IPS DF 19.7 (cell line): Measurements from ENCODE around the gene PLAAT1.

Source experiments
- DNase-seq: peaks from one replicate; pipeline ENCODE4 v3.0.0-alpha.2; 2013; ENCODE audit warnings: low read depth, low spot score

Gene PLAAT1

GRCh38 chr3:193240850-193241706 lies at the start of gene PLAAT1:
Gene PLAAT1 (plus strand): TSS chr3:193241222. CDS start chr3:193255651, 14,429 bp downstream.
- DNase-seq: no peak

DNA sequence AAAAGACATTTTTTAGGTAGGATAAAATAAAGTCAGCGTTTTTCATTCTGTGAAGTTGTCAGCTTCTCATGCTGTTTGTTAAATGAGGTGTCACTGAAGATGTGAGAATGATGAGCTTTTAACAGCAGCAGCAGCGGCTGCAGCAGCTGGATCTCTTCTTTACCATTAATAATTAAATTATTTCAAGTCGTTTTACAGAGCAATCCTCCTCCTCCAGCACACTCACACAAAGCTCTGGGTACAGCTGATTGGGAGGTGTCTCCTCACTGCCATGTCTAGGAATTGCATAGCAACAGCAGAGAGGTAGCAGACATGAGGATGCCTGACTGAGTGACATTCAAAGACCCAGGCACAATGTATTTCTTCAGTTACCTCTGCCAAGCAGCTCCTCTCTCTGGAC lies 46.7 kb upstream of the PLAAT1 start:
- DNase-seq: no peak

DNA sequence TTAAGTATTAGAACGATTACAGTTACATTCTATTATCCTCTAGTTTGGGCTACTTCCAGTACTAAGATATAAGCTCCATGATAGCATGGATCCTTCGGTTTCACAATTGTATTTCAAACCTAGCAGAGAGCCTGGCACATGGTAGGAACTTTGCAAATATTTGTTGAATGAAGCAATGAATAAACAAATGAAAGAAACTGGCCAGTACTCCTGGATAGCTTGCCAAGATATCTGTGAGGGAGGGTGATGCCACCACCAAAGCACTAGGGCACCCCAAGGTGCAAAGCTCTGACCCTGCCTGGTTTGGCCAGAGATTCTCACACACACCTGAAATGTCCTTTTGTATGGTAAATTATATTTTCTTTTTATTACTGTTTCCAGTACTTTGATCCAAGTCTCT lies 44.3 kb upstream of the PLAAT1 start:
- DNase-seq: no peak

- no peak for DNase-seq
Measured at GRCh38 chr3:193207290-193208273, 33.4 kb upstream of the PLAAT1 start.

- no peak for DNase-seq
Measured at GRCh38 chr3:193210618-193211017, 30.4 kb upstream of the PLAAT1 start.

- DNase-seq: no peak
Measured at GRCh38 chr3:193211173-193211572, 29.8 kb upstream of the PLAAT1 start.

GRCh38 chr3:193211984-193212383 lies 29.0 kb upstream of the PLAAT1 start:
- no peak for DNase-seq

- no peak for DNase-seq
Measured at GRCh38 chr3:193212844-193213243, 28.2 kb upstream of the PLAAT1 start.

DNA sequence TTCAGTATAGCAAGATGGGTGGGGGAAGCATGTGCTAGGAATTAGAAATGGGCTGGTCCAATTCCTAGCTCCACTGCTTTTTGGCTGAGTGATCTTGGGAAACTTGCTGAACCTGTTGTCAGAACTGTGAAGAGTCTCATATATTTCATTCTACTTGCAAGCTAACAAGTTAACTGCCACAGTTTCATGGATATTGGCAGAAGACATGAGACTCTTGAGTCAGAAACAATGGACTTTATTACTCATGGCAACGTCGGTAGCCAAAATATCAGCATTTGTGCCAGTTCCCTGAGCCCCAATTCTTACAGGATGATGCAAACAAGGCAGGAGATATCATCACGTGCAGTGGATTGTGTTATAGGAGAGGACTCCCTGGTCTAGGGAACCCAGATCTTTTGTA lies 26.6 kb upstream of the PLAAT1 start:
- DNase-seq: no peak

DNA sequence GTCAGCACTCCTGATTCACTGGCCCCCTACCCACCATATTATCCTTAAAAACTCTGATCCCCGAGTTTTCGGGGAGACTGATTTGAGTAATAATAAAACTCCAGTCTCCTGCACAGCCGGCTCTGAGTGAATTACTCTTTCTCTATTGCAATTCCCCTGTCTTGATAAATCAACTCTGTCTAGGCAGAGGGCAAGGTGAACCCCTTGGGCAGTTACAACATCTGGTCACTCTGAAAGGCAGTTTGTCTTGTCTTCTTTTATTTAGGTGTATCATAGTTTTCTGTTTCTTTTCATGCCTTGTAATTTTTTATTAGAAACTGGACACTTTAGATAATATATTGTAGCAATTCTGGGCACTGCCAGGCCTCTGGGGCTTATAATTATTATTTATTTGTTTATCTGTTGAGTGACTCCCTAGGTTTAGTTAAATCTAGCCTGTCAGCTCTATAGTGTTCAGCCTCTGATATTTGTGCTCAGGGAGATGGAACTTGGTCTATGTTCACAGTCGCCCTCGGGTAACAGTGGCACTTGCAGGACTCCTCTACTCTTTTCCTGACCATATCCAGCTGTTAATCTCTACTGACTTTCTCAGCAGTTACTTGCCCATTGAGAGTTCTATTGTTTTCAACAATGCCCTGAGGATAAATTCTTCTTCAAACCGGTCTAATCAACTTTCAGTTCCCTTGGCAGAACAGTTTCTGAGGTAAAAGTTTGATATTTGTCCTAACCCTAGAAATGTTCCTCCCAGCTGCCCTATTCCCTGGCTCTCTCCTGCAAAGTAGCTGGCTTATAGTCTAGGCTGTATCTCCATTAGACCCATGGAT lies 15.5 kb upstream of the PLAAT1 start:
- no peak for DNase-seq

- DNase-seq: no peak
Measured at GRCh38 chr3:193228206-193228605, 12.8 kb upstream of the PLAAT1 start.

- DNase-seq: no peak
Measured at GRCh38 chr3:193229851-193230420, 11.1 kb upstream of the PLAAT1 start.

- DNase-seq: no peak
Measured at GRCh38 chr3:193230610-193231009, 10.4 kb upstream of the PLAAT1 start.

DNA sequence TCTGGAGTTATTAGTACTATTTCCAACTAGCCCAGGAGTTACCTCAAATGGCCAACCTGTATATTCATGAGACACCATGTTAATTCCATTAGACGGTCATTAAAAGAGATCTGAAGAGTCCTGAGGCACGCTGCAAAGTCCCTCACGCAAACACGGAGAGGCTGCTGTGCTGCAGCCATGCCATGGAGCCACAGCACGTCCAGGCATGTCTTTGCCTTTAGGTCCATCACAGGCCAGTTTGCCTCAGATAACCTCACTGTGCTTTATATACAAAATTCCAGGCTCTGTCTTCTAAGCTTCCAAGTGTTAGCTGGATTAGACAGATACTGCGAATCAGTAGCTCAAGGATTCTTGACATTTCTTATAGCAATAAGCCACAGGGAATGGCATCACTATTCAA lies 9.8 kb upstream of the PLAAT1 start:
- DNase-seq: no peak

- DNase-seq: no peak
Measured at GRCh38 chr3:193236599-193236998, 4.4 kb upstream of the PLAAT1 start.

- no peak for DNase-seq
Measured at GRCh38 chr3:193237030-193237429, 4.0 kb upstream of the PLAAT1 start.

DNA sequence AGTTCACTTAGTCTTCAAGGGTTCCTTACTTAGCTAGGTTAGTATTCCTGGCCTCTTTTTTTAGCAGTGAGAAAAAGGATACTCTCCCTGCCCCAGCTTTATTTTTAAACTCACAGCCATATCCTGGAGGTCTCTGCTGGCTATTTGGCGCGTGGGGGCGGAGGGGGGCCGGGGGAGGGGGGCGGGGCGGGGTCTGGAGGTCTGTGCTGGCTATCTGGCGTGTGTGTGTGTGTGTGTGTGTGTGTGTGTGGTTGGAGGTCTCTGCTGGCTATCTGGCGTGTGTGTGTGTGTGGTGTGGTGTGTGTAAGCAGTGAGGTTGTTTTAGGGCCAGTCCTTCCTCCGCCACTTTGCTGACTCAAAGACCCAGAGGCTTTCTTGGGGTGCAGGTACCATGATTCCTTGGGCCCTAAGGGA lies 579 bp upstream of the PLAAT1 start:
- no peak for DNase-seq

GRCh38 chr3:193241716-193242115 lies 694 bp downstream of the PLAAT1 start:
- DNase-seq: no peak

DNA sequence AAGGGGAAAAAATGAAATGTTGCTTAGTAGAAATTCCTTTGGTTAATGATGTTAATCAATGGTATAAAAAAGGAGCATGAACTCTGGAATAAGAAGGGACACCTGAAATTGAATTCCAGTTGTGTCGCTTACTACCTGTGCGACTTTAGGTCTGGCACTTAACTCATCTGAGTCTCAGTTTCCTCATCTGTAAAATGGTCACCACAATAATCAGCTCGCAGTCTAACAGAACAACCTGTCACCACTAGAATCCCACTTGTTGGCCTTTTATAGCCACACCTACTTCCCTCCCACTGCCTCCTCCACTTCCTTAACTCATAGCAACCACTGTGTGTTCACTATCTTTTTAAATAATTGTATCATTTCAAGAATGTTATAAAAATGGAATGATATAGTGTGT lies 2.5 kb downstream of the PLAAT1 start:
- no peak for DNase-seq

DNA sequence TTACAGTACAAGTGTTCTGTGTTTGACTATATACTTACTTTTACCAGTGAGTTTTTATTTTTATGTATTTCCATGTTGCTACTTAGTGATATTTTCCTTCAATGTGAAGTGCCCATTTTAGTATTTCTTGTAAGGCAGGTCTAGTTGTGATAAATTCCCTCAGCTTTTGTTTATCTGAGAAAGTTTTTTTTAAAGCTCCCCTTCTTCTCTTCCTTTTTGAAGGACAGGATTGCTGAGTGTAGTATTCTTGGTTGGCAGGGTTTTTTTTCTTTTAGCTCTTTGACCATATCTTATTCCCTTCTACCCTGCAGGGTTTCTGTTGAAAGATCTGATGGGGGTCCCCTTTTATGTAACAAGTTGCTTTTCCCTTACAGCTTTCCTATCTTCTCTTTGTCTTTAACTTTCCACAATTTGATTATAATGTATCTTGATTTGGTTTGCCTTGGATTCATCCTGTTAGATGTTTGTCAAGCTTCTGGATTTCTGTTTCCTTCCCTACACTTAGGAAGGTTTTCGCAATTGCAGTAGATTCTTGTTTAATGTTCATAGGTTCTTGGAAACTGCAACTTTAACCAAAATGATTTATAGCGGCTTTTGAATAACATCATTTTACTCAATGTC lies 7.9 kb downstream of the PLAAT1 start:
- DNase-seq: no peak

DNA sequence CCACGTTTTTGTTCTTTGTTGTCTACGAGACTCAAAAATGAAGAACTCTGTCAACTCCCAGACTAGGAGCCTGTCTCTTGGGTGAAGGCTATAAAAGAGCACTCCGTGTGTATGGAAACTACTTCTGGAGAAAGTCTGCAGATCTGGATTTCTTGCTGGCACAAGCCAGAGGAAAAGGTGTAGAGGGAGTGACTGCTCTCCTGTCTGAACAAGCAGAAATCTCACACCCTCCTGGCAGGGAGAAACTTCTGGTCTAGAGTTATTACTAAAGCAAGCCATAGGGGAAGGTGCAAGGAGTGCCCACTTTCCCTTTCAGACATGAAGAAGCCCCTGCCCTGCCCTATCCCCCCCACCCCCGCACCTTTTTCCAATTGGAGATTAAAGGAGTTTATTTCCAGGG lies 9.5 kb downstream of the PLAAT1 start:
- DNase-seq: no peak
